ENCODE data around the gene ACTR3C.

ACTR3C gene

GRCh38 chr7:150327308-150327707, 4.0 kb upstream of the ACTR3C start:
- no peak for DNase-seq (ENCODE audit: low read depth)
- TF ChIP-seq CTCF (conservative IDR thresholded peaks at IDR 0.05; ENCODE audit: low read depth, low read length), result no peak
- H3K4me3 ChIP-seq (ENCODE audit: low read depth, low read length), result no peak overlapping the region

GRCh38 chr7:150326657-150327268, 3.4 kb upstream of the ACTR3C start:
- no peak for DNase-seq (ENCODE audit: low read depth)
- TF ChIP-seq CTCF (conservative IDR thresholded peaks at IDR 0.05; ENCODE audit: low read depth, low read length), result no peak
- H3K4me3 ChIP-seq (ENCODE audit: low read depth, low read length), result no peak overlapping the region

DNA sequence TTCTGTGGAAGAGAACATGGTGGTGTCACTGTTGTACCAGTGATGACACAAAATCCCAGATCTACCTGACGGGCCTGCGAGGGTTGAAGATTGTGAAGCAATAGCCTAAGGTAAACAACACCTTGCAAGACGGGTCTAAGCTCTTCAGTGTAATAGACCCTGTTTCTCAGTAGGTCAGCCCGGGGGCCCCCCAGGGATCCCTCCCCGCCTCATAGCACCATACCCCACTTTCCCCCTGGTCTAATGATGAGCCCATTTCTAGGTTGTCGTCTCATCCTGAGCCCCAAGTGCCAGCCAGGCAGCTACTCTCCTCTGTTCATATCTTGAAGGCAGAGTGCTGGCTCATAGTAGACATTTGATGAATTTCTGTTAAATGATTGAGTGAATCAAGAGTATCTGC, 2.6 kb upstream of the ACTR3C start:
- TF ChIP-seq CTCF (conservative IDR thresholded peaks at IDR 0.05; ENCODE audit: low read depth, low read length), result no peak
- DNase-seq (ENCODE audit: low read depth), result no peak
- H3K4me3 ChIP-seq (ENCODE audit: low read depth, low read length), result no peak overlapping the region

- no peak for TF ChIP-seq CTCF (conservative IDR thresholded peaks at IDR 0.05; ENCODE audit: low read depth, low read length)
- peak; percentile 59 for DNase-seq (ENCODE audit: low read depth)
- H3K4me3 ChIP-seq (ENCODE audit: low read depth, low read length), result no peak overlapping the region
Measured at GRCh38 chr7:150325110-150325611, 1.8 kb upstream of the ACTR3C start.

DNA sequence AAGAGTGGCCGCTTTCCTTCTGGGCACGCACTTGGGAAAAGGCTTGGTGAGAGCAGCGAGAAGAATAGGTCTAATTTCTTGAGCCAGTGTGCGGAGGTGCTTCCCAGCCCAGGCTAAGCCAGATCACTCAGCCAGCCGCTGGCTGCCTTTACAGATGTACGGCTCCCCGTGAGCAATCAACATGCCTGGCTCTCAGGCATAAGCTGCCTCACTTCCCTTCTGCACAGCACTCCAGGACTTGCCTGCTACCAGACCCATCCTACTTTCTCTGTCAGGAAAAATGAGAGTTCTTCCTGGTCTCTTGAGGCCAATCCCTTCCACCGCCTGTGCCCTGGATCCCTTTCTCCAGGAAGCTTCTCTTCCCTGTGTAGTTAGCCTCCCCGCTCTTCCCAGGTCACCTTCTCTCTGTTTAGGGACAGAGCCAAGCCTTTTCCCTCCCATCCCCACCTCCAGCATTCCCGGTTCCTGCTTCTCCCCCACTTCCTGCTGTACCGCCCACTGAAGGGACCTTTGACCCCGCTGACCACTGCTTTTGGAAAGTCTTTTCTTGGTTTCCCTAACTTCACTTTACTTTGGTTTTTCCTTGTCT, 1.1 kb upstream of the ACTR3C start:
- H3K4me3 ChIP-seq (ENCODE audit: low read depth, low read length), result peak overlapping the region; percentile 66
- DNase-seq (ENCODE audit: low read depth), result peak; percentile 55
- TF ChIP-seq CTCF (conservative IDR thresholded peaks at IDR 0.05; ENCODE audit: low read depth, low read length), result no peak

- H3K4me3 ChIP-seq (ENCODE audit: low read depth, low read length), result peak overlapping the region; percentile 66
- no peak for TF ChIP-seq CTCF (conservative IDR thresholded peaks at IDR 0.05; ENCODE audit: low read depth, low read length)
- DNase-seq (ENCODE audit: low read depth), result peak; percentile 17
Measured at GRCh38 chr7:150323682-150324372, 482 bp upstream of the ACTR3C start.

All from choroid plexus epithelial cell (primary cell).